ENCODE results near the gene C14orf180. TPM values are rescaled to one million over a fixed set of nuclear protein-coding genes. Genes with fewer than 3 reads are reported as not detected.

C14orf180 gene
- not detected in 2 replicates for total RNA-seq (2014; rRNA removed; shearing (Covaris generic))
- polyA plus RNA-seq (2014; cell fraction: nucleus; rRNA removed), result 0.08 TPM in 1 of 2 replicates, not detected in the other

DNA sequence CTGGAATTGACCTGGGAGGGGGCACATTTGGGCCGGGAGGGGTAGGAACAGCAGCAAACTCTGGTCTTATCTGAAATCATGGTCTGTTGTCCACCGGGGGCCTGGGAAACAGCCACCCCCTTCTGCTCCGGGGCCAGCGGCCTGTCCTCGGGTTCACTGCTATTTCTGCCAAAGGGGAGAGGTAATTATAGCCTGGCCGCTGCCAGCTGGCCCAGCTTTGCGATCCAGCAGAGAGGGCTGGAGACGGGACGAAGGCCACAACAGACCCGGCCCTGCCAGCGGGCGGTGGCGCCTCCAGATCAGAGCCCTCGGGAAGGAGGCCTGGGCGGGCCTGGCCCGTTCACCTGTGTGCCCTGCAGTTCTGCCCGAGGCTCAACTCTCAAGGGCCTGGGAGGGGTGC is at the start of gene C14orf180:
C14orf180 (plus strand) TSS at position 258 of the 400 bp plus-strand sequence. CDS start 6,667 bp downstream, outside the sequence.
- DNase-seq (ENCODE audit: extremely low read depth, low read depth), result no peak

DNA sequence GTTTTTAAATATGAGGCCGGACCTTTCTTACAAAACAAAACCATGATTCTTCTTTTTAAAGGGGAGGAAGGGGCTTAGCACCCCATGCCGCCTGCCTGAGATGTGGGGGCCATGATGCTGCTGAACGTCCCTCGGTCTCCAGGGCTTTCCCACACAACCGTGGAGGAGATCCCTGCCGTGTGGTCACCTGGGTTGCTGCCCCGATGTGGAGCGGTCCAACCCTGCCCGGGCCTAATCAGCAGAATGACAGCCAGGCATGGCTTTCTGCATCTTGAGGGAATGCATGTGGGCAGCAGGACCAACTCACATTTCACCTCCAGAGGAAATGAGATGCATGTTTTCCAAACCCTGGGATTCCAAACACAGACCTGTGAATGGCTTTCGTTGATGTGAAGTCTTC is 48.9 kb upstream of the C14orf180 start:
- no peak for DNase-seq (ENCODE audit: extremely low read depth, low read depth)

DNA sequence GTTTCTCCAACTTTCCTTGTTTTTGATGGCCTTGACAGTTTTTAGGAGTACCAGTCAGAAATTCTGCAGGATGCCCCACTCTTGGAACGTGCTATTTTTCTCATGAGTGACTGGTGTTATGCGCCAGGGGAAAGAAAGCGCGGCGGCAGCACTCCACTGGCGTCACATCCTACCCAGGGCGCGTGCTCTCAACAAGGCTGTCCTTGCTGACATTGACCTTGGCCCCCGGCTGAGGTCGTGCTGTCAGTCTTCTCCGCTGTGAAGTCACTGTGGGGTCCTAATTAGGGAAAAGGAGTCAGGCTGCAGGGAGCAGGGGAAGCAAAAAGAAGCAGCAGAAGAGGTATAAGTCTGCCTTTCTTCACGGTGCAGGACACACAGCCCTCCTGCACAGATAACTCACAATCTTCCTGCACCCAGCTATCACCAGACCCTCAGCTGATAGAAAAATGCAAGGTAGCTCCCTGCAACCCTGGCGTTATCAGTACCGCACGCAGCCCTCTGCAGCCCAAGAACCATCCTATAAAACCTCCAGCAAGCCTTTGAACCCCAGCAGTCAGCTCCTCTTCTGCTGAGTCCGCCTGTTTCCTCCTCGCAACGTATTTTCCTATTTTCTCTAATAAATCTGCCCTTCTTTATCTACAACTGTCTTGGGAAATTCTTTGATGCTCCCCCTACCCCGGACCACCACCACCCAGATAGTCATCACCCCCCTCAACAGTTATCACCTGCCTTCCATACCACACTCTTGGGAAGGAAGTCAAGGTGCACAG is 48.0 kb upstream of the C14orf180 start:
- no peak for DNase-seq (ENCODE audit: extremely low read depth, low read depth)

DNA sequence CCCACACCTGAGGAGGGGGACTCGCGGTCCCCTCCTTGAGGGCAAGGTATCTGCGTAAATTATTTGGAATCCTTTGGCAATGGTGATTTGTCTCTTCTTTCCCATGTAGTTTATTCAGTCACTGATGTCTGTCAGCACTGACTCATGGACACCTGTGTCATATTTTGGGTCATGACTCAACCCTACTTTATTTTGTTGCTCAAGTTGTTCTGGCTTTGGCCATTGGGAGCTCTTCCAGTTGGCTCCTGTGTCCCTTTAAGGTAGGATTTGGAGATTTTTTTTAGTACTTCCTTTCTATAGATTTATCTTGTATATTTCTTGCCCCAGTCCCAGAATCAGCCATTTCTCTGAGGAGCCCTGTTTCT is 47.4 kb upstream of the C14orf180 start:
- no peak for DNase-seq (ENCODE audit: extremely low read depth, low read depth)

DNA sequence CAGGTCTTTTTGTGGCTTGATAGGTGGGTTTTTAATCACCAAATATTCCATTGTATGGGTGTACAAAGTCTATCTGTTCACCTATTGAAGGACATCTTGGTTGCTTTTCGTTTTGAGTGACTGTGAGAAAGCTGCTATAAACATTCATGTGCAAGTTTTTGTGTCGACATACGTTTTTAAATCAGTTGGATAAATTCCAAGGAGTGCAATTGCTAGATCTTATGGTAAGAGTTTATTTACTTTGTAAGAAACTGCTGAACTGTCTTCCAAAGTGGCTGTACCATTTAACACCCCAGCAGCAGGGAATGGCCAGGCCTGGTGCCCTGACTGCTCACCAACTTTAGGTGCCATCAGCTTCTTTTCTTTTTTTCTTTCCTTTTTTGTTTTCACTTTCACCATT is 45.5 kb upstream of the C14orf180 start:
- no peak for DNase-seq (ENCODE audit: extremely low read depth, low read depth)

DNA sequence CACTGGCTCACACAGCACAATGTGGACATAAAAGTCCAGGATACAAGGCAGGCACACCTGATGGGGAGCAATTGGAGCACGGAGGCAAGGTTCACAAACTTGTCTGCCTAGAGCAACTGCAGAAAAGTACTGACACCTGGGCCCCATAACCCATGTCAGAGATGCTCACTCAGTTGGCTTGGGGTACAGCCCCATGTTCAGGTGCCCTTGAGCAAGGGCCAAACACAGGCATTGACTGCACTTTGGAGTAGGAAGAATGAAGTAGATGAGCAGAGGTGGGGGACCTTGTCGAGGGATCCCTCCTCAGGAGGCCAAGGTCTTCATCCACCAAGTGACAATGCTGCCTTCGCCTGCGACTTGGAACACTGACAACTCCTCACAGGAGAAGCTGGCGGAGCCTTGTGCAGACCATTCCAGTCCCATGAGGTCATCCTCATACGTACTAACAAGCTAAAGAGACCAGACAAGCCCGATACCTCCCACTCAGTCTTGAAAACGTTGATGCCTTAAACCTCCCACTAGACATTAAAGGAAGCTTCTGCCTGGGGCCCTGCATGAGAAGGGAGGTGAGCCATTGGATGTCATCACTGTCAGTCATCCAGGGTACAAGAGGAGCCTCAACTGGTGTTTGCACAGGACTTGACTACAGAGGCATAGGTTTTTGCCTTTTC is 42.5 kb upstream of the C14orf180 start:
- no peak for DNase-seq (ENCODE audit: extremely low read depth, low read depth)

DNA sequence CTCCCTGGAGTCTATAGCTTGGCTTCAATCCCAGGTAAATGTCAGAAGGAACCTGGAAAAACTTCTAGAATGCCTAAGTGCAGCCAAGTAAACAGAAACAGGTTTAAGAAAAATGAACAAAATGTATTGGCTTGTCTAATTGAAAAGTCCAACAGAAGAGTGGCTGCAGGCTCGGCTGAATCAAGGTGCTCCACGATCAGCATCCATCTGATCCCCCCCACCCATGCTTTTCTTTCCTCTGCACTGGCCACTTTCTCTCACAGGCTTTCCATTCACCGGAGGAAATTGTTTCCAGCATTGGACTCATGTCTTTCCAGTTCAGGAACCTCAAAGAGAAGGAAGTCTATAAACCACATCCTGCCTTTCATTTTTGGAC is 42.0 kb upstream of the C14orf180 start:
- no peak for DNase-seq (ENCODE audit: extremely low read depth, low read depth)

DNA sequence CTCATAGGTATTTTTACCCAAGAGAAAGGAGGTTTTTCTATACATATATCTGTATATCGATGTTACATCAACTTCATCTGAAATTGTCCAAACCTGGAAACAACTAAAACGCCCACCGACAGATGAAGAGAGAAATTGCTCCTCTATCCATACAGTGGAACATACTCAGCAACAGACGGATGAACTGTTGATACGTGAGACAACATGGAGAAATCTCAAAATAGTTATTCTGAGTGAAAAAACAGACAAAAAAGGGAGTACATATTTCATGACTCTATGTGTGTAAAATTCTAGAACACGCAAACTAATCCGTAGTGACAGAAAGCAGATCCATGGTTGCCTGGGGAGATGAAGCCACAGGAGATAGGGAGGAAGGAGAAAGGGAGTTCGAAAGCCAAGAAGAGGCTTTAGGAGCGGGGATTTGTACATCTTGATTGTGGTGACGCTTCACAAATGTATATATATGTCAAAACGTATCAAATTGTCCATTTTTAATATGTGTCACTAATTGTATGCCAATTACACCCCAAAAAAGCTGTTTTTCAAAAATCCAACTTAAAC is 37.6 kb upstream of the C14orf180 start:
- no peak for DNase-seq (ENCODE audit: extremely low read depth, low read depth)

DNA sequence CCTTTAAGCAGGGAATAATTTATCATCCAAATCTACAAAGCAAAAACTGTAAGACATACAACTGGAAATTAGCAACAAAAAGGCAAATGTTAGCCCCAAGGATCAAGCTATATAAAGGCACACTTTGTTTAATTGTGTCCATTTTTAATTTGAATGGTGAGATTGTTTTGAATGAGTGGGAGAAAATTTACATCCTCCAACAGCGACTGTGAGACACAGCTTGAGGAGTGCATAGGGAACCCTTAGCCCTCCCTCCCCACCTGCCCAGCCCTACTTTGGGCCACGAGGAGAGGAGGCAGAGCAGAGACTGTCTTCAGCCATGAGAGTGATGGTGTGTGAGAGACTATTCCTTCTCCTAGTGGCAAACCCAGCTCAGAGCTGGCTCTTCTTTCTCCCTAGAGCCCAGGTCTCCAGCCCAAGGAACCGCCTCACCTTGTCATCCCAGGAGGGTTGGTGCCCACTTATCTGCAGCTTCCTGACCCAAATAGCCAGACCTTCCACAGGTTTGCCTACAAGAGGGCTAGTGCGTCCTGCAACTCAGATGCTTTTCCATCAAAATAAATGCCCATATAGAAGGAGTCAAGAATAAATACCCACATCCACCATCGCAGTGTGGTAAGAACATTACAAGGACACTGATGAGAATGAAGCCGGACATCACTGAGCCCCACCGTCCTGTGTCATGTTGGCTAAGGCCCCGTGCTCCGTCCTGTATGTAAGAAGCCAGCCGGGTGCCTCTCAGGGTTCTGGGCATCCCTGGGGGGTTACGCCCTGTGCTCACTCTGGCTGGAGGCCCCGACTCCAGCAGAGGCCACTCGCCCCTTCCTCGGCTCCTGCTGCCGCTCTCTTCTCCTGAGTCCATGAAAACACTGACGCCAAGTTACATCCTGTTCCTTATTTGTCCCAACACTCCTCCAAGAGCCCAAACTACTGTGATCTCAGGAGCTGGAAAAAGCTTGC is 36.4 kb upstream of the C14orf180 start:
- DNase-seq (ENCODE audit: extremely low read depth, low read depth), result no peak

DNA sequence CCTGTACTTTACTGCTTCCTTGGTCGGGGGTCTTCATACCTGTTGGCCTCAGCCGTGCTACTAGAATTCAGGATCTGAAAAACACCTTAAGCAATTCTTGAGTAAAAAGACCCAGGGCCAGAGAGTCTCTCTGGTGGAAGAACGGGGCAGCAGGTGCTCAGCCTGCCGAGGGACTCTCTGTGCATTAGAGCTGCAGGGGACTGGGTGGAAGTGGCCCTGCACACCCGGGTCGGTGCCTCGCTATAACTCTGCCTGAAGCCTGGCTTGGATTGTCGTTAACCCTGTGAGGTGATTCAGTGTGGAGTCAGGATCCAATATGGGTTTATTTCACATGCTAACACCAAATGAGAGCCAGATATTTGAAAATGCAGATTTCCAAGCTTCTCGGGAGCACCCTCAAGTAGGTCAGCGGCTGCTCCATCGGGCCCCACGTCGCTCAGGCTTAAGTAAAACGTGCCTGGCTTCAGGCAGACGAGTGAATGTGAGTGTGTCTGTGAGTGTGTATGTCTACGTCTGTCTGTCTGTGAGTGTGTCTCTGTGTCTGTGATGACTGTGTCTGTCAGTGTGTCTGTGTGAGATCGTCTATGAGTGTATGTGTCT is 35.1 kb upstream of the C14orf180 start:
- no peak for DNase-seq (ENCODE audit: extremely low read depth, low read depth)

DNA sequence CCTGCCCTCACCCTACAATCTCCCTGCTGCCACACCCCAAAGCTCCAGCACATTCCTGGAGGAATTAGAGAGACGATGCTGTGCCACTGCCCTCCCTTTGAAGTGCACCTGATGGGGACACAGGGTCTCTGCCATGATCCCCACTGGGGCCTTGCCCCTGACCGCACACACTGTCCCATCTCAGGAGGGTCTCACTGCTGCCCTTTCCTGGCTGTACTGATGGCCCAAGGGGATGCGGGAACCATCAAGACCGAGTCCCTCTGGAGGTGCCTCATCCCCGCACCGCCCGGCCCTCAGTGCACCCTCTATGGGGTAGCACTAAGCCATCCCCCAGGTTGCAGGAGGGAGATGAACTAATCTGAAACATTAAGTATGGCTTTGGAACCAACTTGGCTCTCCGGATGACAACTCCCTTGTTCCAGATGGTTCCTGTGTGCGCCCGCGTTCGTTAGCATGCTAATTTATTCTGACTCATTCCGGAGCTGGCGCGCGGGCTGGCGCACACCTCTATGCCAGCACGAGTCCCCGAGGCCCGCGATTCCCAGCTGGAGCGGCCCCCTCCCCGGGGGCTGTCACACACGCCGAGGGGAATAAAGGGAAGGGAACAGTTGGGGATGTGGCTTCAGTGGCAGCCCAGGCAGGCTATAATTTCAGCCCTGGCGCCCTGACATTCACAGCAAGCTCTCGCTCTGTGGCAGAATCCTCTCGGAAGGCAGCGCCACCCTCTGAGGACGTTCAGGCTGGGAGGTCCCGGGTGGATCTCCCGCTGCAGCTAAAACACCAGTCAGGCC is 34.2 kb upstream of the C14orf180 start:
- no peak for DNase-seq (ENCODE audit: extremely low read depth, low read depth)

DNA sequence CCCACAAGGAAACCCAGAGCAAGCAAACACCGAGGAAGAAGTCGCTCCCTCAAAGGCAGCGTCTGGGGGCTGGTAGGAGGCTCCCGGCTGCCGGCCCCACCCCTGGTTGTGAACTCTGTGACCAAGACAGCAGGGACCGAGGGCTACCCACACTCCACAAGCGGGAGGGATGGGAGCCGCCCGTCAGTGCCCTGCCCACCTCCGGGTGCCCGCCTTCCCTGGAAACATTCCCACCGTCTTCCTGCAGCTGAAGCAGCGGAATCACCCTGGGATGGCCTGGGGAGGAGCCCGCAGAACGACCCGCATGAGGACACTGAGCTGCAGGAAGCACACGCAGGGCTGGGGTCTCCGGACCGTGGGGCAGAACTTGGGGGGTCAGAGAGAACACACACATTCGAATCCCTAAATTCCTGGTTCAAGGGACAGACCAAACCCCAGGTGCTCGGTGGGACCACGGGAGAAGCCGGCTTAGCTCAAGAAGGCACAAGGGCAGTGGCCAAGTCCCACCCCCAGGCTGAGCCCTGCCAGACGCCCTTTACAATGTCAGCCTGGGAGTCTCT is 33.5 kb upstream of the C14orf180 start:
- DNase-seq (ENCODE audit: extremely low read depth, low read depth), result no peak

DNA sequence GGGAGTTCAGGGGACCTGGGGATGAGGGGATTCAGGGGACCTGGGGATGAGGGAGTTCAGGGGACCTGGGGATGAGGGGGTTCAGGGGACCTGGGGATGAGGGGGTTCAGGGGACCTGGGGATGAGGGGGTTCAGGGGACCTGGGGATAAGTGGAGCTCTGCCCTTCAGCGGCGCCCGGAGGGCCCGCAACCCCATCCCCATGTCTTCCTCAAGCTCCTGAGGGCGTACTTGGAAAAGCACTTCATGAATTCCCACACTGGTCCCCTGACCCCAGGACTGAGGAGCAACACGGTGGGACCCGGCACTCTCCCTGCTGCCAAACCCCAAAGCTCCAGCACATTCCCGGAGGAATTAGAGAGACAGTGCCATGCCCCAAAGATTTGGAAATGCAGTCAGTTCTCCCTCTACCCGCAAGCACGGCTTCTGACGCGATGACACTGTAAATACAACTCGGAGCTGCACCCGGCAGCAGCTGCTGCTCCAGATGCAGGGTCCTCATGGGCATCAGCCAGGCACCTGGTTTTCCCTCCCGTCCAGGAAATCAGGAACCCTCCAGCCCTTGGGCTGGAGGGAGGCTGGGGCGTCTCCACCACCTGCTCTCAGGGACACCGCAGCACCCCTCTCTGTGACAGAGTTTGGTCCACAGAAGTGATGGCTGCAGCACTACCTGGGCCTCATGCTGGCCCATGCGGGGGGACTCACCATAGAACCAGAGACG is 32.8 kb upstream of the C14orf180 start:
- no peak for DNase-seq (ENCODE audit: extremely low read depth, low read depth)

DNA sequence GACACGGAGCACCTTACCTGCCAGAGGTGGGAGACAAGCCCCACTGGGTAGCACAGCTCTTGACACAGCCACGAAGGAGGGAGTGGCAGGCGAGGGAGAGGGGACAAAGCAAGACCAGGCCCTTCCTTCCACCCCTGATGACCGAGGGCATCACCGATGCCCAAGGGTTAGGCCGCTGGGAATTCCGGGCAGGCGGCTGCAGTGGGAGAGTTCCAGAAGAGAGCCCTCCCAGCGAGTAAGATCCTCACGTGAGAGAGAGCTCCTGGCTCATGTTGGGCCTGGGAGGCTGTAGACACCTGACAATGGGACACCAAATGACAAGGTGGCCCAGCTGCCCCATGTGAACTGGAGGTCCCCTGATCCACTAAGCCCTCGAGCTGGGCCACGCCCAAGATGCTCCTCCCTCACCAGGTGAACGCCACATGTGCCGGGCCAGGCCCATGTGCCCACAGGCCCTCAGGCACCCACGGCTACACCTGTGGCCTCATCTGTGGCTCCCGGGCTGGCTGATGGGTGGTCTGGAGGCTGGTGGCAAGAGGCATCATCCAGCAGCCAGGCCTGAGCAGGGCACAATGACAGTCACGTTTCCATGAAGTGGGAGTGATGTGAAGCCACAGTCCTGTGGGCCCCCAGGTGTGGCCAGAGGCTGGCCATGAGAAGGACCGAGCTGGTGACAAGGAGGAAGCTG is 32.1 kb upstream of the C14orf180 start:
- DNase-seq (ENCODE audit: extremely low read depth, low read depth), result no peak

DNA sequence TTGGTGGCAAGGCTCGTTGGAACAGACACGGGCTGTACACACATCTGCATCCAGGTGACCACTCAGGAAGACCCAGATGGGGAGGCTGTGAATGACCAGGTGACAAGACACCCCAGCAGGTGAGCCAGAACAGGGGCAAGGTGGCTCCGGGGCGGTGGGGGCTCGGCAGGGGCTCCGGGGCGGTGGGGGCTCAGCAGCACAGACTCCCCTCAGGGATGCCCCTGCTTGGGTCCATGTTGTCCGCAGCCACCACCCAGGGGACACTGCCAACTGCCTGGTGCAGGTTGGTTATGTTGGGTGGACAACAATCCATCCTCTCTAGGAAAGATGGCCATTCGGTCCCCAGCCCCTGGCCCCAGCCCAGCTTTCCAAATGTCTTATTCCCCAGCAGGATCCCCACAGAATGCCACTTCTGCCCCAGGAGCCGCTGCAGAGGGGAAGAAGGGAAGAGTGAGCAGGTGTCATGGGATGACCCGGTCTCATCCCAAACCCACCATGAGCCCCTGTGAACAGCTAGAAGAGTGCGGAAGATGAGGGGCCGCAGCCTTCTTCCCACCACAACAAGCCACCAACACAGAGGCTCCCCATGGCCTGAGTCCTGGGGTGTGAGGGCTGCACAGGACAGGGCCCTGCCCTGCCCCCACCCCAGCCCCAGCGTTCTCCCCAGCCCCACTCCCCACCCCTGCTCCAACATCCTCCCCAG is 31.4 kb upstream of the C14orf180 start:
- DNase-seq (ENCODE audit: extremely low read depth, low read depth), result no peak

DNA sequence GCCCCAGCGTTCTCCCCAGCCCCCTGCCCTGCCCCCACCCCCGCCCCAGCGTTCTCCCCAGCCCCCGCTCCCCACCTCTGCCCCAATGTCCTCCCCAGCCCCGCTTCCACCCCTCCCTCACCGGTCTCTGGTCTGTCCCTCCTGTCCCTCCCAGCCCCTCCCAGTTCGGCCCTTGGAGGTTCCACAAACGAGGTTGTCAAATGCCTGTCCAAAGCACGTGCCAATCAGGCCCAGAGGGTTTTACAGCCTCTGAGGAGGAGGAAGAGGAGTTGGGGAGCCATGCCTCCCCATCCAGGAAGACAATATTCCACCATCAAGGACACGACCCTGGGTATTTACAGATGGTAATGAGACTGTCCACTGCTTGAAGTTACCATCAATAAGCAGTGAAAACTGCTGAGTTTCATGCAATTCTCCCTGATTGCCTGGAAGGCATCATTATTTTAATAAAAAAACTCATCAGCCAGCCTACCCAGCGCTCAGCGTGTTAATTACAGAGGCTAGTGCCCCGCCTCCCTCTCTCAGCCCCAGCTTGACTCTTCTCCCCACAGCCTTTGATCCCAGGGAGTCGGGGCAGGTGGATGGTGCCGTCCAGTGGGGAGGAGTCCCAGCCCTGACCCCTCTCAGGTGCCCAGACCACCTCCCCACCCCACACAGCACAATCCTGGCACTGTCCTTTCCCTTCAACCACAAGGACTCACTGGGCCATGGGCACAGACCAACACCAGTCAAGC is 30.6 kb upstream of the C14orf180 start:
- DNase-seq (ENCODE audit: extremely low read depth, low read depth), result no peak

All from NCI-H460 (cell line).